Muscle of leg (tissue), 11 donors: ENCODE measurements around the gene WDR13. TPM values are rescaled to one million over a fixed set of nuclear protein-coding genes. Genes with fewer than 3 reads are reported as not detected.

ENCODE experiments used
- DNase-seq: peaks from one replicate; pipeline ENCODE4 v3.0.0; 2013
- H3K27ac ChIP-seq: one replicate; pipeline ENCODE4 v1.5.1; 2013; ENCODE audit warnings: mild to moderate bottlenecking, low read length, control low read depth
- H3K27me3 ChIP-seq: one replicate; pipeline ENCODE4 v1.6.1; 2013; ENCODE audit warnings: low read length; ENCODE audit not compliant: control insufficient read depth, insufficient read depth
- H3K36me3 ChIP-seq: one replicate; pipeline ENCODE4 v1.6.1; 2013; ENCODE audit warnings: low read length; ENCODE audit not compliant: control insufficient read depth, insufficient read depth
- H3K4me1 ChIP-seq: one replicate; pipeline ENCODE4 v1.6.1; 2013; ENCODE audit warnings: low read length; ENCODE audit not compliant: control insufficient read depth, insufficient read depth
- H3K4me3 ChIP-seq: one replicate; pipeline ENCODE4 v1.5.1; 2013; ENCODE audit warnings: low read length, control low read depth
- H3K9me3 ChIP-seq: replicated peaks from 2 replicates; pipeline ENCODE4 v1.6.1; 2013; ENCODE audit warnings: low read depth, low read length; ENCODE audit not compliant: control insufficient read depth
- WGBS: methylation state at CpG from one replicate; pipeline ENCODE4 v1.1.5; 2013; ENCODE audit warnings: missing lambda C conversion rate; ENCODE audit not compliant: insufficient coverage; 5-methylcytosine and 5-hydroxymethylcytosine counted together
- polyA plus RNA-seq, 8 donors: library from polyadenylated mRNA; unstranded; fragments of 120-200 nt; gene quantifications; one replicate each; pipeline versions ENCODE4 v1.2.1 to v1.2.3, GENCODE V29; 2013; ENCODE audit warnings: inconsistent platforms in 1 of 8, low replicate concordance in 1 of 8; ENCODE audit not compliant: insufficient read length in 8 of 8, insufficient read depth in 1 of 8
- total RNA-seq: library from RNA; stranded (reverse); fragments of 120-200 nt; gene quantifications from one replicate; pipeline ENCODE4 v1.2.4, GENCODE V29; 2013

Gene WDR13
- total and polyA plus RNA-seq, 9 donors: 85.8 to 128 (median 99.1) TPM

DNA sequence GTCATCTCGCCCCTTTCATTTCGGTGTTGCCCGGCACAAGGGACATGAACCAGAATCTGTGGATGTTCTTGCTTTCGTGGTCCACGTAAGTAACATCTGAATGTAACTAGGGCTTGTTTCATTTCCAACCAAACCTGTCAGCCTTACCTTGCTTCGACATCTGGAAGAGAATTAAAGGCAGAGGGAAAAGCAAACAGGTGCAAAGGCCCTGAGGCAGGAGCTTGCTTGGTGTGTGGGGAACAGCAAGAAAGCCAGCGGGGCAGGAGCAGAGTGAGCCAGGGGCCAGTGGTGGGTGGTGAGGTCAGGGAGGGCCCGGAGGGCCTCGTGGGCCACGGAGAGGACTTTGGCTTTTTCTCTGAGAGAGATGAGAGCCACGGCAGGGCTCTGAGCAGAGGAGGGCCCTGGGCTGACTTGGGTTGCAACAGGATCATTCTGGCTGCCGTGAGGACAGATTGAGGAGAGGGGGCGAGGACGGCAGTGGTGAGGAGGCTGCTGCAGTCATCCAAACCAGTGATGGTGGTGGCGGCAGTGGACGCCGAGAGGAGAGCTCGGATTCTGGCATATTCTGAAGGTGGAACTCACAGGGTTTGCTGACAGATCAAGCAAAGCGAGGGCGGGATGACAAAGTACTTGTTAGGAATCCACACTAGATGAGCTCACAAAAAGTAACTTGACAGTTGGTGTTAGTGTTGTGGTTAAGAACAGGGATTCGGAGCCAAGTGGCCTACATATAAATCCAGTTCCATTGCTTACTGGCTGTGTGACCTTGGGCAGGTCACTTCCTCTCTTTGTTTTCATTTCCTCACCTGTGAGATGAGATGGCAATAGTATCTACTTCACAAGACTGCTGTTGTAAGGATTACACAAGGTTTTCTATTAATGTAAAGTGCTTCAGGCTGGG, 6.8 kb upstream of the WDR13 start:
- WGBS: 86% methylated on average over 14 of the region's 21 CpGs
- no peak overlapping the region for H3K4me3 ChIP-seq
- H3K27ac ChIP-seq: no peak overlapping the region

DNA sequence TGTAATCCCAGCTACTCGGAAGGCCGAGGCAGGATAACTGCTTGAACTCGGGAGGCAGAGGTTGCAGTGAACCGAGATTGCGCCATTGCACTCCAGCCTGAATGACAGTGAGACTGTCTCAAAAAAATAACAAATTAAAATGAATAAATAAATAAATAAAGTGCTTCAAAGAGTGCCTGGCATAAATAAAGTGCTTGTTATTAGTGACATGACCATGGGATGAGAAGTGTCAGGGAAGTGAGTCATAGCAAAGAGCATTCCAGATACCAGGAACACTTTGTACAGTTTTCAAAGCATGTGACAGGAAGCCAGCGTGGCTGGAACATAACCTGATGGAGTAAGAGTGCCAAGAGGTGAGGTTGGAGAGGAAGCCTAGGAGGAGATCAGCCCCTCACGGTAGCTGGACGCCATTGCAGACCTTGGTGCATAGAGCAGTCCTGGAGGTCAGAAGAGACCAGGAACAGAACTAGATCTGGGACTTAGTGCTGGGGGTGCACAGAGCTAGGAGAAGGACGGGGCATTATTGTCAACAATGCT, 6.0 kb upstream of the WDR13 start:
- H3K27ac ChIP-seq: no peak overlapping the region
- no peak for DNase-seq
- H3K4me1 ChIP-seq: no peaks in the 10 kb centered on the region
- 57% methylated on average over 4 of the region's 9 CpGs for WGBS
- H3K9me3 ChIP-seq: no peaks in the 10 kb centered on the region
- H3K27me3 ChIP-seq: peaks cover 3% of the 10 kb centered on the region
- H3K4me3 ChIP-seq: no peak overlapping the region
- no peaks in the 10 kb centered on the region for H3K36me3 ChIP-seq

More for the DNA sequence above, 6.8 kb upstream of the WDR13 start:
- Histone ChIP-seq H3K36me3 (no peaks in the 10 kb centered on the region), H3K9me3 (no peaks in the 10 kb centered on the region), H3K4me1 (no peaks in the 10 kb centered on the region), H3K27me3 (peaks cover 3% of the 10 kb centered on the region)
- DNase-seq: no peak

DNA sequence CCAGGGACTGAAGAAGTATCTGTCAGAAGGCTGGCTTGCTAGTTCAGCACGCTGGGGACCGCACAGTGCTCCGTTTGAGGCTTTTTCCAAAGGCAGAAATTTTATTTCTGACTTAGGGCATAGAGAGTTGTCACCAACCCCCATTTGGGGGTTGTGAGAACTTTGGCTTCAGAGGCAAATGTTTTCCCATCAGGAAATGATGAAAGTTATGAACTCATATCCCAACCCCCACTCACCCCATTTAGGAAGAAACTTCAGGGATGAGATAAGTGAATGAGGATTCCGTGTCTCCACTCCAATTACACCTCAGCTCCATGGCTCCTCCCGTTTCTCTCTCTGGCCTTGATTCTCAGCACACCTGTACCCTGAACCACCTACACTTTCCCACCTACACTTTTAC, 4.3 kb upstream of the WDR13 start:
- no peak for DNase-seq
- no peaks in the 10 kb centered on the region for H3K36me3 ChIP-seq
- peaks cover 3% of the 10 kb centered on the region for H3K27me3 ChIP-seq
- no peaks in the 10 kb centered on the region for H3K4me1 ChIP-seq
- H3K9me3 ChIP-seq: no peaks in the 10 kb centered on the region
- H3K27ac ChIP-seq: no peak overlapping the region
- 13% methylated on average over 1 of the region's 5 CpGs for WGBS
- no peak overlapping the region for H3K4me3 ChIP-seq

DNA sequence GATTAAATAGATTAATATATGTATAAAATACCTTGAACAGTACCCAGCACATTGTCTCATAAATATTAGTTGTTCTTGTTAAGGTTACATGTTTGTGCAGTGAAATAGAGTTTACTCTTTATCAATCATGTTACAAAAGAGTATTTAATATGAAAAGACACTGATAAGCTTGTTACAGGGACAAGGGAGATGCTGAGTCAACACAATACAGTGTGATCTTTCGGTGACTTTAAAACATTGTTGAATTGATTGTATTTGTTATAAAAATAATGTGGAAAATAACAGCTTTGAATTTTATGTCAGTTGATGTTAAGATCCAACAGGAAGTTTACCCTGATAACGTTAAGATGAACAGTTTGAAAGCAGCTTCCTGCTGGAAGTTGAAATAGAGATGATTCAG, 1.4 kb upstream of the WDR13 start:
- no peak overlapping the region for H3K4me3 ChIP-seq
- no peak overlapping the region for H3K27ac ChIP-seq
- peaks cover 7% of the 10 kb centered on the region for H3K4me1 ChIP-seq
- WGBS: 78% methylated on average over 1 of the region's 2 CpGs
- DNase-seq: no peak
- H3K27me3 ChIP-seq: no peaks in the 10 kb centered on the region
- no peaks in the 10 kb centered on the region for H3K9me3 ChIP-seq
- H3K36me3 ChIP-seq: peaks cover 19% of the 10 kb centered on the region

DNA sequence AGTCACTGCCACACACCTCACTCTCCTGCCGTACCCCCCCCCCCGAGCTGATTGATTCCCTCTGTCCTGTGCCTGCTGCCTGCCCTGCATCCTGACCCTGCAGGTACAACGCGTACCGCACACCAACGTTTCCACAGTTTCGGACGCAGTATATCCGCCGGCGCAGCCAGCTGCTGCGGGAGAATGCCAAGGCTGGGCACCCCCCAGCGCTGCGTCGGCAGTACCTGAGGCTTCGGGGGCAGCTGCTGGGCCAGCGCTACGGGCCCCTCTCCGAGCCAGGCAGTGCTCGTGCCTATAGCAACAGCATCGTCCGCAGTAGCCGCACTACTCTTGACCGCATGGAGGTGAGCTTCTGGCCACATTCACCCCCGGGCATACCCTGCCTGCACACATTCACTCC, 1.3 kb downstream of the WDR13 start:
- Histone ChIP-seq H3K36me3 (peaks cover 34% of the 10 kb centered on the region), H3K27ac (peak overlapping the region; percentile 99)
- WGBS: 85% methylated on average over 25 of the region's 25 CpGs

DNA sequence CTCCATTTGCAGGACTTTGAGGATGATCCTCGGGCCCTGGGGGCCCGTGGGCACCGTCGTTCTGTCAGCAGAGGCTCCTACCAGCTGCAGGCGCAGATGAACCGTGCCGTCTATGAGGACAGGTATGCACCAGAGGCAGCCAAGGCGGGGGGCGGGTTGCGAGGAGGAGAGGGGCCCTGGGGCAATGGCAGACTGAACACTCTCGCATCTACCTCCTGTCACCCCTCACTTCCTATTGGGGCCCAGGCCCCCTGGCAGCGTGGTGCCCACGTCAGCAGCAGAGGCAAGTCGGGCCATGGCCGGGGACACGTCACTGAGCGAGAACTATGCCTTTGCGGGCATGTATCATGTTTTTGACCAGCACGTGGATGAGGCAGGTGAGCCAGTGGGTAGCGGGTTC, 2.0 kb downstream of the WDR13 start:
- WGBS: 86% methylated on average over 20 of the region's 20 CpGs
- H3K27ac ChIP-seq: no peak overlapping the region
- peaks cover 7% of the 10 kb centered on the region for H3K4me1 ChIP-seq
- no peak overlapping the region for H3K4me3 ChIP-seq
- DNase-seq: no peak
- peaks cover 37% of the 10 kb centered on the region for H3K36me3 ChIP-seq
- no peaks in the 10 kb centered on the region for H3K9me3 ChIP-seq
- no peaks in the 10 kb centered on the region for H3K27me3 ChIP-seq

More for the DNA sequence above, 1.3 kb downstream of the WDR13 start:
- no peaks in the 10 kb centered on the region for H3K9me3 ChIP-seq
- H3K4me3 ChIP-seq: peak overlapping the region; percentile 71
- H3K27me3 ChIP-seq: no peaks in the 10 kb centered on the region
- H3K4me1 ChIP-seq: peaks cover 7% of the 10 kb centered on the region
- DNase-seq: no peak

DNA sequence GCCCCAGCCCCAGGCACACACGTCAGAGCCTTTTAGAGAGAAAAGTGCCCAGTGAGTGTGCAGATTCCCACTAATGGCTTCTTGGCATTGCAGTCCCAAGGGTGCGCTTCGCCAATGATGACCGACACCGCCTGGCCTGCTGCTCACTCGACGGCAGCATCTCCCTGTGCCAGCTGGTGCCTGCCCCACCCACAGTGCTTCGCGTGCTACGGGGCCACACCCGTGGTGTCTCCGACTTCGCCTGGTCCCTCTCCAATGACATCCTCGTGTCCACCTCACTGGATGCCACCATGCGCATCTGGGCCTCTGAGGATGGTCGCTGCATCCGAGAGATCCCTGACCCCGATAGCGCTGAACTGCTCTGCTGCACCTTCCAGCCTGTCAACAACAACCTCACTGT, 2.9 kb downstream of the WDR13 start:
- Histone ChIP-seq H3K36me3 (peaks cover 43% of the 10 kb centered on the region), H3K4me1 (peaks cover 7% of the 10 kb centered on the region), H3K27ac (no peak overlapping the region), H3K27me3 (no peaks in the 10 kb centered on the region), H3K9me3 (no peaks in the 10 kb centered on the region), H3K4me3 (no peak overlapping the region)
- no peak for DNase-seq
- 85% methylated on average over 15 of the region's 19 CpGs for WGBS

DNA sequence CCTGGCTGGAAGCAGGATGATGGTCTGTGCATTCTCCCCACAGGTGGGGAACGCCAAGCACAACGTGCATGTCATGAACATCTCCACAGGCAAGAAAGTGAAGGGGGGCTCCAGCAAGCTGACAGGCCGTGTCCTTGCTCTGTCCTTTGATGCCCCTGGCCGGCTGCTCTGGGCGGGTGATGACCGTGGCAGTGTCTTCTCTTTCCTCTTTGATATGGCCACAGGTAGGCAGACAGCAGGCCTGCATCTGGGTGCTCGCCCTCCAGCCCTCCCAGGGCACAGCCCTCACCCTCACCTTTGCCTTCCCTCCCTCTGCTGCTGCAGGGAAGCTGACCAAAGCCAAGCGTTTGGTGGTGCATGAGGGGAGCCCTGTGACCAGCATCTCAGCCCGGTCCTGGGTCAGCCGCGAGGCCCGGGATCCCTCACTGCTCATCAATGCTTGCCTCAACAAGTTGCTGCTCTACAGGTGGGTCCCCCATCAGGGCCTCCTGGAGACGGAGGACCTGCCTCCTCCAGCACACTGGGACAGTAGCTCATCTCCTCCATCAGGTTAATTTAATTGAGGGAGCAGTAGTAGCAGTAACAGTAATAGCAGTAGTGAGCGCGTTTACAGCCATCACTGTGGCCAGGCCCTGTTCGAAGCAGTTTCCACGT, 4.6 kb downstream of the WDR13 start:
- no peak for DNase-seq
- Histone ChIP-seq H3K4me1 (peaks cover 7% of the 10 kb centered on the region), H3K4me3 (no peak overlapping the region), H3K27ac (no peak overlapping the region), H3K36me3 (peaks cover 44% of the 10 kb centered on the region), H3K27me3 (no peaks in the 10 kb centered on the region), H3K9me3 (no peaks in the 10 kb centered on the region)
- WGBS: 74% methylated on average over 7 of the region's 17 CpGs

DNA sequence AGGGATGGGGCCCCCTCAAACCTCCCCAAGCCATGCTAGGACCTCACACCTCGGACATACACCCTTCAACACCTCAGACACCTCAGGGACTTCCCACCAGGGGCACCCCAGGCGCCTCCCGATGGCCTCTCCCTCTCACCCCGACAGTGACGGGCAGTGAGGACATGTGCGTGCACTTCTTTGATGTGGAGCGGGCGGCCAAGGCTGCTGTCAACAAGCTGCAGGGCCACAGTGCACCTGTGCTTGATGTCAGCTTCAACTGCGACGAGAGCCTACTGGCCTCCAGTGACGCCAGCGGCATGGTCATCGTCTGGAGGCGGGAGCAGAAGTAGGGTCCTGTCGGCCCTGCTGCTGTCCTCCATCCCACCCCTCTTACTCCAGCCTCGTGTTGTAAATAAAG, 7.4 kb downstream of the WDR13 start:
- Histone ChIP-seq H3K27ac (no peak overlapping the region), H3K27me3 (no peaks in the 10 kb centered on the region), H3K36me3 (peaks cover 32% of the 10 kb centered on the region), H3K4me3 (no peak overlapping the region), H3K4me1 (no peaks in the 10 kb centered on the region), H3K9me3 (no peaks in the 10 kb centered on the region)
- WGBS: 90% methylated on average over 16 of the region's 16 CpGs
- DNase-seq: no peak

DNA sequence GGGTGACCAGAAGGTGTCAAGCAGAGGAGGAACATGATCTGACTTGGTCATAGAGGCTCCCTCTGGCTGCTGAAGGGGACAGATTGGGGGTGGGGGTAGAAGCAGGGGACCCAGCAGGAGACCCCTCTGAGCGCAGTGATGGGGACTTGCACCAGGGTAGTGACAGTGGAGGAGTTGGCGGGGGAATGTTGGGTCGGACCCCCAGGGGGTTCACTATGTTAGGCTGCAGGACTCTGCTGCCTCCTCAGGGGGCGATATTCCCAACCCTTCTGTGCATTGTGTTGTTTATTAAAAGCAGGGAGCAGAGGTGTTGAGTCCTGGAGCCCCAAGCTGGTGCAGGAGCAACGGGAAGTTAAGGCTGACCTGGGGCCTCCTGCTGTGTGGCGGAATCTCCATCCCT, 8.8 kb downstream of the WDR13 start:
- no peak overlapping the region for H3K27ac ChIP-seq
- H3K4me3 ChIP-seq: no peak overlapping the region
- H3K9me3 ChIP-seq: no peaks in the 10 kb centered on the region
- H3K36me3 ChIP-seq: peaks cover 23% of the 10 kb centered on the region
- H3K4me1 ChIP-seq: no peaks in the 10 kb centered on the region
- no peak for DNase-seq
- no peaks in the 10 kb centered on the region for H3K27me3 ChIP-seq
- 46% methylated on average over 3 of the region's 6 CpGs for WGBS
